ENCODE data around the gene CLMP.

Gene CLMP

DNA sequence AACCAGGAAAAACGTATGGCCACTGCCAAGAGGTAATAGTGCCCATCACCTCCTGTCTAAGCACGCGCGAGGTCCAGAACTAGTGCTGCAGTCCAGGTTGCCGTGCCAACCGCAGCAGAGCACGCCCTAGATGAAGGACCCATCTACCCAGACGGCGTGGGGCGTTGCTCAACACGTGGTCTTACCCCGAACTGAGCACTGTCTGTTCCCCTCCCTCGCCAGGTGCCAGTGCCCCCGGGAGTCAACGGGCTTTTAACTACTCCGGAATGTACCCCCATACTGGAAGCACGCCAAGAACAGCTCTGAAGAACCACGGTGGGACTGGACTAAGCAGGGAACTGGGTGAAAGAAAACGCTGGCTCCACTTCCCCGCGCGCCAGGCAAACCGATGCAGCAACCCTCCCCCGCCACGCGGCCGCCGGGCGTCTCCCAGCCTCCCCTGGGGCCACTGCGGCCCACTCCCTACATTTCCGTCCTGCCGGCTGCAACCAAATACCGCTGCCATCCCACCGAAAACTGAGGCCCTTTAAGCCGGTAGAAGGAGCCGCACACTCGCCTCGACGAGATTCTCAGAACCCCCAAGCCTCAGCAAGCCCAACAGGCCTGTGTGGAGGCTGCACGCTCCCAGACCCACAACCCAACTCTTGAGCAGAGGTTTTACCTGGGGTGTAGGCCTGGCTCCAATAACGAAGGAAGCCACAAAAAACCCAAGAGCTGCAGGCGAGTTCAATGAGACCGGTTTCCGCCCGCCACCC is 133.5 kb downstream of the CLMP start, which contains the start of gene HSPA8 (continued):
- TF ChIP-seq, protein P1, sequence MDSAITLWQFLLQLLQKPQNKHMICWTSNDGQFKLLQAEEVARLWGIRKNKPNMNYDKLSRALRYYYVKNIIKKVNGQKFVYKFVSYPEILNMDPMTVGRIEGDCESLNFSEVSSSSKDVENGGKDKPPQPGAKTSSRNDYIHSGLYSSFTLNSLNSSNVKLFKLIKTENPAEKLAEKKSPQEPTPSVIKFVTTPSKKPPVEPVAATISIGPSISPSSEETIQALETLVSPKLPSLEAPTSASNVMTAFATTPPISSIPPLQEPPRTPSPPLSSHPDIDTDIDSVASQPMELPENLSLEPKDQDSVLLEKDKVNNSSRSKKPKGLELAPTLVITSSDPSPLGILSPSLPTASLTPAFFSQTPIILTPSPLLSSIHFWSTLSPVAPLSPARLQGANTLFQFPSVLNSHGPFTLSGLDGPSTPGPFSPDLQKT (IDR thresholded peaks at IDR 0.05; ENCODE audit: borderline replicate concordance, low read depth, low read length): no peak
- no peak for TF ChIP-seq ZNF239 (tag by site-specific recombination; IDR thresholded peaks at IDR 0.05)
- no peak for TF ChIP-seq ZNF132 (tag by site-specific recombination; IDR thresholded peaks at IDR 0.05; ENCODE audit: borderline replicate concordance)
- TF ChIP-seq BCL11B (tag by site-specific recombination; IDR thresholded peaks at IDR 0.05; ENCODE audit: low read depth): no peak; the same call in 1 of the 2 replicates
- TF ChIP-seq GLIS2 (tag by site-specific recombination; IDR thresholded peaks at IDR 0.05): peak; percentile 10; the same call in 1 of the 2 replicates
- peak; percentile 11; the same call in 1 of the 2 replicates for TF ChIP-seq ZNF133 (tag by site-specific recombination; IDR thresholded peaks at IDR 0.05)
- TF ChIP-seq ZNF561 (tag by site-specific recombination; IDR thresholded peaks at IDR 0.05; ENCODE audit: borderline replicate concordance): 0 out of 2 replicates have a peak, but pooled peaks have one; percentile 10
- peak; percentile 74; the same call in 1 of the 2 replicates for TF ChIP-seq ZNF660 (tag by site-specific recombination; IDR thresholded peaks at IDR 0.05)
- TF ChIP-seq REPIN1 (tag by site-specific recombination; IDR thresholded peaks at IDR 0.05; ENCODE audit: low read depth): no peak
- peak; percentile 50; the same call in 1 of the 2 replicates for TF ChIP-seq ZNF501 (tag by site-specific recombination; IDR thresholded peaks at IDR 0.05)
- TF ChIP-seq, protein P2, sequence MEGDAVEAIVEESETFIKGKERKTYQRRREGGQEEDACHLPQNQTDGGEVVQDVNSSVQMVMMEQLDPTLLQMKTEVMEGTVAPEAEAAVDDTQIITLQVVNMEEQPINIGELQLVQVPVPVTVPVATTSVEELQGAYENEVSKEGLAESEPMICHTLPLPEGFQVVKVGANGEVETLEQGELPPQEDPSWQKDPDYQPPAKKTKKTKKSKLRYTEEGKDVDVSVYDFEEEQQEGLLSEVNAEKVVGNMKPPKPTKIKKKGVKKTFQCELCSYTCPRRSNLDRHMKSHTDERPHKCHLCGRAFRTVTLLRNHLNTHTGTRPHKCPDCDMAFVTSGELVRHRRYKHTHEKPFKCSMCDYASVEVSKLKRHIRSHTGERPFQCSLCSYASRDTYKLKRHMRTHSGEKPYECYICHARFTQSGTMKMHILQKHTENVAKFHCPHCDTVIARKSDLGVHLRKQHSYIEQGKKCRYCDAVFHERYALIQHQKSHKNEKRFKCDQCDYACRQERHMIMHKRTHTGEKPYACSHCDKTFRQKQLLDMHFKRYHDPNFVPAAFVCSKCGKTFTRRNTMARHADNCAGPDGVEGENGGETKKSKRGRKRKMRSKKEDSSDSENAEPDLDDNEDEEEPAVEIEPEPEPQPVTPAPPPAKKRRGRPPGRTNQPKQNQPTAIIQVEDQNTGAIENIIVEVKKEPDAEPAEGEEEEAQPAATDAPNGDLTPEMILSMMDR (tag by site-specific recombination; IDR thresholded peaks at IDR 0.05): peak; percentile 32
- TF ChIP-seq, protein P3, sequence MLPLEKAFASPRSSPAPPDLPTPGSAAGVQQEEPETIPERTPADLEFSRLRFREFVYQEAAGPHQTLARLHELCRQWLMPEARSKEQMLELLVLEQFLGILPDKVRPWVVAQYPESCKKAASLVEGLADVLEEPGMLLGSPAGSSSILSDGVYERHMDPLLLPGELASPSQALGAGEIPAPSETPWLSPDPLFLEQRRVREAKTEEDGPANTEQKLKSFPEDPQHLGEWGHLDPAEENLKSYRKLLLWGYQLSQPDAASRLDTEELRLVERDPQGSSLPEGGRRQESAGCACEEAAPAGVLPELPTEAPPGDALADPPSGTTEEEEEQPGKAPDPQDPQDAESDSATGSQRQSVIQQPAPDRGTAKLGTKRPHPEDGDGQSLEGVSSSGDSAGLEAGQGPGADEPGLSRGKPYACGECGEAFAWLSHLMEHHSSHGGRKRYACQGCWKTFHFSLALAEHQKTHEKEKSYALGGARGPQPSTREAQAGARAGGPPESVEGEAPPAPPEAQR (tag by site-specific recombination; IDR thresholded peaks at IDR 0.05): no peak
- TF ChIP-seq ZNF311 (tag by site-specific recombination; IDR thresholded peaks at IDR 0.05; ENCODE audit: borderline replicate concordance): no peak
- TF ChIP-seq, protein P4, sequence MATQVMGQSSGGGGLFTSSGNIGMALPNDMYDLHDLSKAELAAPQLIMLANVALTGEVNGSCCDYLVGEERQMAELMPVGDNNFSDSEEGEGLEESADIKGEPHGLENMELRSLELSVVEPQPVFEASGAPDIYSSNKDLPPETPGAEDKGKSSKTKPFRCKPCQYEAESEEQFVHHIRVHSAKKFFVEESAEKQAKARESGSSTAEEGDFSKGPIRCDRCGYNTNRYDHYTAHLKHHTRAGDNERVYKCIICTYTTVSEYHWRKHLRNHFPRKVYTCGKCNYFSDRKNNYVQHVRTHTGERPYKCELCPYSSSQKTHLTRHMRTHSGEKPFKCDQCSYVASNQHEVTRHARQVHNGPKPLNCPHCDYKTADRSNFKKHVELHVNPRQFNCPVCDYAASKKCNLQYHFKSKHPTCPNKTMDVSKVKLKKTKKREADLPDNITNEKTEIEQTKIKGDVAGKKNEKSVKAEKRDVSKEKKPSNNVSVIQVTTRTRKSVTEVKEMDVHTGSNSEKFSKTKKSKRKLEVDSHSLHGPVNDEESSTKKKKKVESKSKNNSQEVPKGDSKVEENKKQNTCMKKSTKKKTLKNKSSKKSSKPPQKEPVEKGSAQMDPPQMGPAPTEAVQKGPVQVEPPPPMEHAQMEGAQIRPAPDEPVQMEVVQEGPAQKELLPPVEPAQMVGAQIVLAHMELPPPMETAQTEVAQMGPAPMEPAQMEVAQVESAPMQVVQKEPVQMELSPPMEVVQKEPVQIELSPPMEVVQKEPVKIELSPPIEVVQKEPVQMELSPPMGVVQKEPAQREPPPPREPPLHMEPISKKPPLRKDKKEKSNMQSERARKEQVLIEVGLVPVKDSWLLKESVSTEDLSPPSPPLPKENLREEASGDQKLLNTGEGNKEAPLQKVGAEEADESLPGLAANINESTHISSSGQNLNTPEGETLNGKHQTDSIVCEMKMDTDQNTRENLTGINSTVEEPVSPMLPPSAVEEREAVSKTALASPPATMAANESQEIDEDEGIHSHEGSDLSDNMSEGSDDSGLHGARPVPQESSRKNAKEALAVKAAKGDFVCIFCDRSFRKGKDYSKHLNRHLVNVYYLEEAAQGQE (tag by site-specific recombination; IDR thresholded peaks at IDR 0.05): no peak
- TF ChIP-seq WT1 (tag by site-specific recombination; IDR thresholded peaks at IDR 0.05): no peak; the same call in 1 of the 2 replicates
- TF ChIP-seq ZNF274 (IDR thresholded peaks at IDR 0.05; ENCODE audit: low read length): no peak
- no peak for TF ChIP-seq ZNF274 (tag by site-specific recombination; IDR thresholded peaks at IDR 0.05; ENCODE audit: borderline replicate concordance)
- no peak for TF ChIP-seq ZNF585B (tag by site-specific recombination; IDR thresholded peaks at IDR 0.05)
- no peak for TF ChIP-seq ZNF701 (tag by site-specific recombination; IDR thresholded peaks at IDR 0.05)
- TF ChIP-seq, protein P5, sequence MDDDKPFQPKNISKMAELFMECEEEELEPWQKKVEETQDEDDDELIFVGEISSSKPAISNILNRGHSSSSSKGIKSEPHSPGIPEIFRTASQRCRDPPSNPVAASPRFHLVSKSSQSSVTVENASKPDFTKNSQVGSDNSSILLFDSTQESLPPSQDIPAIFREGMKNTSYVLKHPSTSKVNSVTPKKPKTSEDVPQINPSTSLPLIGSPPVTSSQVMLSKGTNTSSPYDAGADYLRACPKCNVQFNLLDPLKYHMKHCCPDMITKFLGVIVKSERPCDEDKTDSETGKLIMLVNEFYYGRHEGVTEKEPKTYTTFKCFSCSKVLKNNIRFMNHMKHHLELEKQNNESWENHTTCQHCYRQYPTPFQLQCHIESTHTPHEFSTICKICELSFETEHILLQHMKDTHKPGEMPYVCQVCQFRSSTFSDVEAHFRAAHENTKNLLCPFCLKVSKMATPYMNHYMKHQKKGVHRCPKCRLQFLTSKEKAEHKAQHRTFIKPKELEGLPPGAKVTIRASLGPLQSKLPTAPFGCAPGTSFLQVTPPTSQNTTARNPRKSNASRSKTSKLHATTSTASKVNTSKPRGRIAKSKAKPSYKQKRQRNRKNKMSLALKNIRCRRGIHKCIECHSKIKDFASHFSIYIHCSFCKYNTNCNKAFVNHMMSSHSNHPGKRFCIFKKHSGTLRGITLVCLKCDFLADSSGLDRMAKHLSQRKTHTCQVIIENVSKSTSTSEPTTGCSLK (tag by site-specific recombination; IDR thresholded peaks at IDR 0.05): no peak
- TF ChIP-seq ZNF747 (tag by site-specific recombination; IDR thresholded peaks at IDR 0.05): no peak
- TF ChIP-seq ZXDB (tag by site-specific recombination; IDR thresholded peaks at IDR 0.05): 0 out of 2 replicates have a peak, but pooled peaks have one; percentile 6
- TF ChIP-seq, protein P6, sequence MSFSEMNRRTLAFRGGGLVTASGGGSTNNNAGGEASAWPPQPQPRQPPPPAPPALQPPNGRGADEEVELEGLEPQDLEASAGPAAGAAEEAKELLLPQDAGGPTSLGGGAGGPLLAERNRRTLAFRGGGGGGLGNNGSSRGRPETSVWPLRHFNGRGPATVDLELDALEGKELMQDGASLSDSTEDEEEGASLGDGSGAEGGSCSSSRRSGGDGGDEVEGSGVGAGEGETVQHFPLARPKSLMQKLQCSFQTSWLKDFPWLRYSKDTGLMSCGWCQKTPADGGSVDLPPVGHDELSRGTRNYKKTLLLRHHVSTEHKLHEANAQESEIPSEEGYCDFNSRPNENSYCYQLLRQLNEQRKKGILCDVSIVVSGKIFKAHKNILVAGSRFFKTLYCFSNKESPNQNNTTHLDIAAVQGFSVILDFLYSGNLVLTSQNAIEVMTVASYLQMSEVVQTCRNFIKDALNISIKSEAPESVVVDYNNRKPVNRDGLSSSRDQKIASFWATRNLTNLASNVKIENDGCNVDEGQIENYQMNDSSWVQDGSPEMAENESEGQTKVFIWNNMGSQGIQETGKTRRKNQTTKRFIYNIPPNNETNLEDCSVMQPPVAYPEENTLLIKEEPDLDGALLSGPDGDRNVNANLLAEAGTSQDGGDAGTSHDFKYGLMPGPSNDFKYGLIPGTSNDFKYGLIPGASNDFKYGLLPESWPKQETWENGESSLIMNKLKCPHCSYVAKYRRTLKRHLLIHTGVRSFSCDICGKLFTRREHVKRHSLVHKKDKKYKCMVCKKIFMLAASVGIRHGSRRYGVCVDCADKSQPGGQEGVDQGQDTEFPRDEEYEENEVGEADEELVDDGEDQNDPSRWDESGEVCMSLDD (tag by site-specific recombination; IDR thresholded peaks at IDR 0.05): 0 out of 2 replicates have a peak, but pooled peaks have one; percentile 13
- TF ChIP-seq, protein P7, sequence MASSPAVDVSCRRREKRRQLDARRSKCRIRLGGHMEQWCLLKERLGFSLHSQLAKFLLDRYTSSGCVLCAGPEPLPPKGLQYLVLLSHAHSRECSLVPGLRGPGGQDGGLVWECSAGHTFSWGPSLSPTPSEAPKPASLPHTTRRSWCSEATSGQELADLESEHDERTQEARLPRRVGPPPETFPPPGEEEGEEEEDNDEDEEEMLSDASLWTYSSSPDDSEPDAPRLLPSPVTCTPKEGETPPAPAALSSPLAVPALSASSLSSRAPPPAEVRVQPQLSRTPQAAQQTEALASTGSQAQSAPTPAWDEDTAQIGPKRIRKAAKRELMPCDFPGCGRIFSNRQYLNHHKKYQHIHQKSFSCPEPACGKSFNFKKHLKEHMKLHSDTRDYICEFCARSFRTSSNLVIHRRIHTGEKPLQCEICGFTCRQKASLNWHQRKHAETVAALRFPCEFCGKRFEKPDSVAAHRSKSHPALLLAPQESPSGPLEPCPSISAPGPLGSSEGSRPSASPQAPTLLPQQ (tag by site-specific recombination; IDR thresholded peaks at IDR 0.05): no peak
